ENCODE measurements around the gene VPS39. TPM values are rescaled to one million over a fixed set of nuclear protein-coding genes. Genes with fewer than 3 reads are reported as not detected.

The VPS39 gene
- total and polyA plus RNA-seq, 9 of the 15 experiments (the other 6 are each of a cell fraction or from before 2014, with no cell fraction given), result 3.2 to 37.3 (median 21.8) TPM

- TF ChIP-seq RREB1 (CRISPR knock-in tag; IDR thresholded peaks at IDR 0.05) (0 out of 2 replicates have a peak, but pooled peaks have one; percentile 47), ASH1L (IDR thresholded peaks at IDR 0.05; ENCODE audit: borderline replicate concordance, low read depth, partially characterized antibody) (no peak), FOXJ2 (tag; IDR thresholded peaks at IDR 0.05) (peak; percentile 73), NR0B1 (IDR thresholded peaks at IDR 0.05; ENCODE audit: partially characterized antibody) (no peak), TCF7 (IDR thresholded peaks at IDR 0.05; ENCODE audit: borderline replicate concordance) (no peak), TRIM24 (IDR thresholded peaks at IDR 0.05) (no peak), MLLT1 (IDR thresholded peaks at IDR 0.05) (no peak), GATAD2A (IDR thresholded peaks at IDR 0.05) (no peak), GTF2A2 (tag; IDR thresholded peaks at IDR 0.05) (no peak), FUS (optimal IDR thresholded peaks at IDR 0.05; ENCODE audit: low read depth, low read length) (no peak), CREB3 (tag; conservative IDR thresholded peaks at IDR 0.05; ENCODE audit: low read depth) (no peak), ZNF740 (CRISPR knock-in tag; IDR thresholded peaks at IDR 0.05) (no peak), ZNF740 (tag; IDR thresholded peaks at IDR 0.05) (no peak), YBX1 (IDR thresholded peaks at IDR 0.05) (no peak), THRB (CRISPR knock-in tag; conservative IDR thresholded peaks at IDR 0.05) (no peak)
These were observed at the start of gene VPS39 (continued) for GRCh38 chr15:42207674-42208579.

Measured in K562 (cell line).